Measurements from ENCODE around the gene DCTD. TPM values are rescaled to one million over a fixed set of nuclear protein-coding genes. Genes with fewer than 3 reads are reported as not detected.

The DCTD gene
- total RNA-seq, 1 donor from 2014 or later, result 80.3 TPM

- Mint-ChIP-seq H3K9me3 (peaks cover 4% of the 10 kb centered on the region), H3K27ac (no peak overlapping the region), H3K4me3 (no peak overlapping the region), H3K36me3 (peaks cover 26% of the 10 kb centered on the region), H3K4me1 (ENCODE audit: unreplicated experiment) (peaks cover 26% of the 10 kb centered on the region), H3K27me3 (peaks cover 7% of the 10 kb centered on the region)
- DNase-seq (ENCODE audit: extremely low spot score, unreplicated experiment), result no peak
- TF ChIP-seq CTCF (conservative IDR thresholded peaks at IDR 0.05), result no peak
Measured at GRCh38 chr4:182880387-182881356, 36.5 kb downstream of the DCTD start.

GRCh38 chr4:182879913-182880312 is 37.3 kb downstream of the DCTD start:
- Mint-ChIP-seq H3K27me3 (peaks cover 7% of the 10 kb centered on the region), H3K4me3 (no peak overlapping the region), H3K4me1 (ENCODE audit: unreplicated experiment) (peaks cover 30% of the 10 kb centered on the region), H3K36me3 (peaks cover 24% of the 10 kb centered on the region), H3K27ac (no peak overlapping the region), H3K9me3 (peaks cover 4% of the 10 kb centered on the region)
- TF ChIP-seq CTCF (conservative IDR thresholded peaks at IDR 0.05), result no peak
- no peak for DNase-seq (ENCODE audit: extremely low spot score, unreplicated experiment)

GRCh38 chr4:182878633-182879495 is 38.3 kb downstream of the DCTD start:
- Mint-ChIP-seq H3K36me3 (peaks cover 20% of the 10 kb centered on the region), H3K4me1 (ENCODE audit: unreplicated experiment) (peaks cover 37% of the 10 kb centered on the region), H3K27ac (no peak overlapping the region), H3K9me3 (peaks cover 4% of the 10 kb centered on the region), H3K4me3 (no peak overlapping the region), H3K27me3 (peaks cover 7% of the 10 kb centered on the region)
- TF ChIP-seq CTCF (conservative IDR thresholded peaks at IDR 0.05), result no peak
- no peak for DNase-seq (ENCODE audit: extremely low spot score, unreplicated experiment)

GRCh38 chr4:182877326-182877883 is 39.8 kb downstream of the DCTD start:
- peak; percentile 35 for TF ChIP-seq CTCF (conservative IDR thresholded peaks at IDR 0.05)
- Mint-ChIP-seq H3K9me3 (no peaks in the 10 kb centered on the region), H3K27ac (peak overlapping the region; percentile 3), H3K4me3 (no peak overlapping the region), H3K27me3 (peaks cover 7% of the 10 kb centered on the region), H3K36me3 (peaks cover 16% of the 10 kb centered on the region), H3K4me1 (ENCODE audit: unreplicated experiment) (peaks cover 33% of the 10 kb centered on the region)
- no peak for DNase-seq (ENCODE audit: extremely low spot score, unreplicated experiment)

GRCh38 chr4:182876427-182876826 is 40.8 kb downstream of the DCTD start:
- Mint-ChIP-seq H3K27me3 (peaks cover 7% of the 10 kb centered on the region), H3K4me3 (no peak overlapping the region), H3K4me1 (ENCODE audit: unreplicated experiment) (peaks cover 27% of the 10 kb centered on the region), H3K9me3 (no peaks in the 10 kb centered on the region), H3K27ac (no peak overlapping the region), H3K36me3 (peaks cover 16% of the 10 kb centered on the region)
- TF ChIP-seq CTCF (conservative IDR thresholded peaks at IDR 0.05), result no peak
- DNase-seq (ENCODE audit: extremely low spot score, unreplicated experiment), result no peak

Measured in type B pancreatic cell (in vitro differentiated cells).